ENCODE results near the gene PLEK.

Gene PLEK

GRCh38 chr2:68404893-68405799, 40.1 kb downstream of the PLEK start:
- Histone ChIP-seq H3K9me3 (ENCODE audit: control insufficient read depth in 1 of 2, low read length in 2 of 2) (no peaks in the 10 kb centered on the region), H3K4me1 (ENCODE audit: control insufficient read depth in 1 of 2, insufficient read depth in 2 of 2, low read length in 2 of 2) (no peaks in the 10 kb centered on the region), H3K27me3 (ENCODE audit: low read depth, low read length) (peaks cover 9% of the 10 kb centered on the region), H3K27ac (ENCODE audit: low read length) (no peak overlapping the region), H3K4me3 (ENCODE audit: low read depth in 1 of 2, low read length in 2 of 2) (no peak overlapping the region), H3K36me3 (ENCODE audit: control insufficient read depth in 1 of 2, insufficient read depth in 2 of 2, low read length in 2 of 2) (no peaks in the 10 kb centered on the region)

GRCh38 chr2:68411397-68412126, 46.5 kb downstream of the PLEK start:
- H3K9me3 ChIP-seq (ENCODE audit: control insufficient read depth in 1 of 2, low read length in 2 of 2) = no peaks in the 10 kb centered on the region
- H3K4me3 ChIP-seq (ENCODE audit: low read depth in 1 of 2, low read length in 2 of 2) = no peak overlapping the region
- no peaks in the 10 kb centered on the region for H3K4me1 ChIP-seq (ENCODE audit: control insufficient read depth in 1 of 2, insufficient read depth in 2 of 2, low read length in 2 of 2)
- no peaks in the 10 kb centered on the region for H3K36me3 ChIP-seq (ENCODE audit: control insufficient read depth in 1 of 2, insufficient read depth in 2 of 2, low read length in 2 of 2)
- H3K27me3 ChIP-seq (ENCODE audit: low read depth, low read length) = no peaks in the 10 kb centered on the region
- no peak overlapping the region for H3K27ac ChIP-seq (ENCODE audit: low read length)

- H3K9me3 ChIP-seq (ENCODE audit: control insufficient read depth in 1 of 2, low read length in 2 of 2) = no peaks in the 10 kb centered on the region
- no peaks in the 10 kb centered on the region for H3K36me3 ChIP-seq (ENCODE audit: control insufficient read depth in 1 of 2, insufficient read depth in 2 of 2, low read length in 2 of 2)
- no peak overlapping the region for H3K4me3 ChIP-seq (ENCODE audit: low read depth in 1 of 2, low read length in 2 of 2)
- no peaks in the 10 kb centered on the region for H3K4me1 ChIP-seq (ENCODE audit: control insufficient read depth in 1 of 2, insufficient read depth in 2 of 2, low read length in 2 of 2)
- no peaks in the 10 kb centered on the region for H3K27me3 ChIP-seq (ENCODE audit: low read depth, low read length)
- H3K27ac ChIP-seq (ENCODE audit: low read length) = no peak overlapping the region
These were observed 47.2 kb downstream of the PLEK start for GRCh38 chr2:68412127-68412819.

GRCh38 chr2:68413466-68413865, 48.4 kb downstream of the PLEK start:
- Histone ChIP-seq H3K4me3 (ENCODE audit: low read depth in 1 of 2, low read length in 2 of 2) (no peak overlapping the region), H3K9me3 (ENCODE audit: control insufficient read depth in 1 of 2, low read length in 2 of 2) (no peaks in the 10 kb centered on the region), H3K27ac (ENCODE audit: low read length) (no peak overlapping the region), H3K27me3 (ENCODE audit: low read depth, low read length) (no peaks in the 10 kb centered on the region), H3K36me3 (ENCODE audit: control insufficient read depth in 1 of 2, insufficient read depth in 2 of 2, low read length in 2 of 2) (no peaks in the 10 kb centered on the region), H3K4me1 (ENCODE audit: control insufficient read depth in 1 of 2, insufficient read depth in 2 of 2, low read length in 2 of 2) (no peaks in the 10 kb centered on the region)

- Histone ChIP-seq H3K27ac (ENCODE audit: low read length) (no peak overlapping the region), H3K4me1 (ENCODE audit: control insufficient read depth in 1 of 2, insufficient read depth in 2 of 2, low read length in 2 of 2) (no peaks in the 10 kb centered on the region), H3K4me3 (ENCODE audit: low read depth in 1 of 2, low read length in 2 of 2) (no peak overlapping the region), H3K36me3 (ENCODE audit: control insufficient read depth in 1 of 2, insufficient read depth in 2 of 2, low read length in 2 of 2) (no peaks in the 10 kb centered on the region), H3K27me3 (ENCODE audit: low read depth, low read length) (no peaks in the 10 kb centered on the region), H3K9me3 (ENCODE audit: control insufficient read depth in 1 of 2, low read length in 2 of 2) (no peaks in the 10 kb centered on the region)
These were observed 49.4 kb downstream of the PLEK start for GRCh38 chr2:68414452-68414851.

GRCh38 chr2:68414876-68415275, 49.8 kb downstream of the PLEK start:
- H3K9me3 ChIP-seq (ENCODE audit: control insufficient read depth in 1 of 2, low read length in 2 of 2) = no peaks in the 10 kb centered on the region
- H3K4me1 ChIP-seq (ENCODE audit: control insufficient read depth in 1 of 2, insufficient read depth in 2 of 2, low read length in 2 of 2) = no peaks in the 10 kb centered on the region
- H3K27me3 ChIP-seq (ENCODE audit: low read depth, low read length) = no peaks in the 10 kb centered on the region
- H3K4me3 ChIP-seq (ENCODE audit: low read depth in 1 of 2, low read length in 2 of 2) = no peak overlapping the region
- no peak overlapping the region for H3K27ac ChIP-seq (ENCODE audit: low read length)
- no peaks in the 10 kb centered on the region for H3K36me3 ChIP-seq (ENCODE audit: control insufficient read depth in 1 of 2, insufficient read depth in 2 of 2, low read length in 2 of 2)

- Histone ChIP-seq H3K4me1 (ENCODE audit: control insufficient read depth in 1 of 2, insufficient read depth in 2 of 2, low read length in 2 of 2) (no peaks in the 10 kb centered on the region), H3K4me3 (ENCODE audit: low read depth in 1 of 2, low read length in 2 of 2) (no peak overlapping the region), H3K9me3 (ENCODE audit: control insufficient read depth in 1 of 2, low read length in 2 of 2) (no peaks in the 10 kb centered on the region), H3K27ac (ENCODE audit: low read length) (no peak overlapping the region), H3K27me3 (ENCODE audit: low read depth, low read length) (no peaks in the 10 kb centered on the region), H3K36me3 (ENCODE audit: control insufficient read depth in 1 of 2, insufficient read depth in 2 of 2, low read length in 2 of 2) (no peaks in the 10 kb centered on the region)
These were observed 50.4 kb downstream of the PLEK start for GRCh38 chr2:68415521-68415920.

- H3K27me3 ChIP-seq (ENCODE audit: low read depth, low read length) = no peaks in the 10 kb centered on the region
These were observed 51.1 kb downstream of the PLEK start for GRCh38 chr2:68416081-68416675.

GRCh38 chr2:68417926-68418325, 52.8 kb downstream of the PLEK start:
- H3K36me3 ChIP-seq (ENCODE audit: control insufficient read depth in 1 of 2, insufficient read depth in 2 of 2, low read length in 2 of 2) = no peaks in the 10 kb centered on the region
- no peaks in the 10 kb centered on the region for H3K4me1 ChIP-seq (ENCODE audit: control insufficient read depth in 1 of 2, insufficient read depth in 2 of 2, low read length in 2 of 2)

More at GRCh38 chr2:68416081-68416675, 51.1 kb downstream of the PLEK start:
- Histone ChIP-seq H3K4me1 (ENCODE audit: control insufficient read depth in 1 of 2, insufficient read depth in 2 of 2, low read length in 2 of 2) (no peaks in the 10 kb centered on the region), H3K27ac (ENCODE audit: low read length) (no peak overlapping the region), H3K9me3 (ENCODE audit: control insufficient read depth in 1 of 2, low read length in 2 of 2) (no peaks in the 10 kb centered on the region), H3K4me3 (ENCODE audit: low read depth in 1 of 2, low read length in 2 of 2) (no peak overlapping the region), H3K36me3 (ENCODE audit: control insufficient read depth in 1 of 2, insufficient read depth in 2 of 2, low read length in 2 of 2) (no peaks in the 10 kb centered on the region)

GRCh38 chr2:68418419-68418818, 53.3 kb downstream of the PLEK start:
- H3K4me1 ChIP-seq (ENCODE audit: control insufficient read depth in 1 of 2, insufficient read depth in 2 of 2, low read length in 2 of 2) = no peaks in the 10 kb centered on the region
- H3K27ac ChIP-seq (ENCODE audit: low read length) = no peak overlapping the region
- H3K27me3 ChIP-seq (ENCODE audit: low read depth, low read length) = no peaks in the 10 kb centered on the region
- no peak overlapping the region for H3K4me3 ChIP-seq (ENCODE audit: low read depth in 1 of 2, low read length in 2 of 2)
- no peaks in the 10 kb centered on the region for H3K9me3 ChIP-seq (ENCODE audit: control insufficient read depth in 1 of 2, low read length in 2 of 2)
- no peaks in the 10 kb centered on the region for H3K36me3 ChIP-seq (ENCODE audit: control insufficient read depth in 1 of 2, insufficient read depth in 2 of 2, low read length in 2 of 2)

More at GRCh38 chr2:68417926-68418325, 52.8 kb downstream of the PLEK start:
- no peak overlapping the region for H3K27ac ChIP-seq (ENCODE audit: low read length)
- no peak overlapping the region for H3K4me3 ChIP-seq (ENCODE audit: low read depth in 1 of 2, low read length in 2 of 2)
- no peaks in the 10 kb centered on the region for H3K27me3 ChIP-seq (ENCODE audit: low read depth, low read length)
- no peaks in the 10 kb centered on the region for H3K9me3 ChIP-seq (ENCODE audit: control insufficient read depth in 1 of 2, low read length in 2 of 2)

- Histone ChIP-seq H3K36me3 (ENCODE audit: control insufficient read depth in 1 of 2, insufficient read depth in 2 of 2, low read length in 2 of 2) (no peaks in the 10 kb centered on the region), H3K27me3 (ENCODE audit: low read depth, low read length) (no peaks in the 10 kb centered on the region), H3K4me3 (ENCODE audit: low read depth in 1 of 2, low read length in 2 of 2) (no peak overlapping the region), H3K9me3 (ENCODE audit: control insufficient read depth in 1 of 2, low read length in 2 of 2) (no peaks in the 10 kb centered on the region), H3K27ac (ENCODE audit: low read length) (no peak overlapping the region), H3K4me1 (ENCODE audit: control insufficient read depth in 1 of 2, insufficient read depth in 2 of 2, low read length in 2 of 2) (no peaks in the 10 kb centered on the region)
These were observed 53.8 kb downstream of the PLEK start for GRCh38 chr2:68418855-68419254.

All from muscle layer of duodenum (tissue), 2 donors.